22Rv1 (cell line): ENCODE measurements around the gene VCAN.

Experiments used
- H3K27ac ChIP-seq: fragments of 450-650 bp; 2 replicates; pipeline ENCODE4 v1.5.1; 2017
- CTCF ChIP-seq: fragments of 450-650 bp; IDR thresholded peaks from 2 replicates; pipeline ENCODE4 v1.5.1; 2017; ENCODE audit warnings: mild to moderate bottlenecking
- ZFX ChIP-seq: fragments of 450-650 bp; IDR thresholded peaks from 2 replicates; pipeline ENCODE4 v1.6.1; 2017; ENCODE audit warnings: antibody characterized with exemption, borderline replicate concordance

The VCAN gene

DNA sequence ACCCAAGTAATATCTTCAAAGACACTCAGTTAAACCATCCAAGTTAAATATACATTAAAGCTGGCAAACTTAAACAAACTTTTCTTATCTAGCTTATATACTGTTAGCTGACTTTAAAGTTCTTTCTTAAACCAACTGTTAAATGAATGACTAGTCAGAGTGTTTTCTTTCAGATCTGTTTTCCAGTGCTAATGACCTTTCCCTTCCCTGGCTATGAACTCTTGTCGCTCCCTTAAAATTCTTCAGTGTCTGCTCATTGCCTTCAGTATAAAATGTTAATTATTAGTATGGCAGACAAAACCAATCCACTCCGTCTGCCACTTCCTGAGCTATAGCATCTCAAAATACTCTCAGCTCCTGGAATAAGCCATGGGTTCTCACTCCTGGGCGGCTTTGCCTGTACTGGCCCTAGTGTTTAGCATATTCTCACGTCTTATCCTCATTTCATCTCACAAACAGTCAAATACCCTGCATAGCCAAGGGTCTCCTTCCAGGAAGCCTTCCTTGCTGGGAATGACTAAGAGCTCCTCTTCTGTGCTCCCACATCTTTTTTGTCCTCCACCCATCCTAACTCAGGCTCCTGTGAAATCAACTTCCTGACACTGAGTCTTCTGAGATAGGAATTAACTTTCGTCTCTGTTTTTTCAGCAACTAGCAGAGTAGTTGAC is 87.7 kb downstream of the VCAN start:
- TF ChIP-seq CTCF = no peak
- TF ChIP-seq ZFX = no peak
- H3K27ac ChIP-seq = no peak overlapping the region

- no peak overlapping the region for H3K27ac ChIP-seq
- TF ChIP-seq ZFX = no peak
- TF ChIP-seq CTCF = no peak
These were observed 90.6 kb downstream of the VCAN start for GRCh38 chr5:83562071-83562606.

DNA sequence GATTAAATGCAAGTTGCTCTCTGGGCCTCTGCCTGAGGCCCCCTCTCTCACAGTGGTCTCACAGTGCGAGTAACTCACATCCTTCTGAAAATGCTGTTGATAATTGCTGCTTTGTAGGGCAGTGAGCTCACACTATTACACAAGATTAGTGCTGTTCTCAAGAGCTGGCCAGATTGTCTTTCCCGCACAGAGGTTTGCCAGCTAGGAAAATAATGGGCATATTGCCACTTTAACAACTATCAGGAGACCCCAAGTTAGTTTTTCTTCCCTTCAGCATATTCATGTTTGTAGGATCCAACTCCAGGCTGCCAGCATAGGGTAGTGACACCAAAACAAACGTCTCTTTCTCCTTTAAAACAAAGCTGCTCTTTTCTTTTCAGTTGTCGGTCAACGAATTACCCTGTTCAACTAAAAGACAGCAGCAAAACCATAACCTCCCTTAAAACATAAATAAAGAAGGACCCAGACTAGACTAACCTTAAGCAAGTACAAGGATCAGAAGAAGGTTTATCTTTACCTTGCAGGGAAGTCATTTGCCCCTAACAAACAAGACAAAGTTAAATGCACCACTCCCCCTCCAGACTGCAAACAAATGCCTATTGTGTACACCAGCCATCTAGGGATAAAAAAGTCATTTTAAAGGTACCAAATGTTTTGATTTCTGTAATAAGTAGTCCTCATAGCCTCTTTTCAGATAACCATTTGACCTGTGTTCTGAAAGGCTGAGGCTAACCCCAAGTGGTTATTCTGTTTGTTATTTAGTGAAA is 91.4 kb downstream of the VCAN start:
- TF ChIP-seq CTCF (no peak), ZFX (no peak)
- H3K27ac ChIP-seq = peak overlapping the region; percentile 58

- H3K27ac ChIP-seq = peak overlapping the region; percentile 58
- no peak for TF ChIP-seq CTCF
- no peak for TF ChIP-seq ZFX
These were observed 92.1 kb downstream of the VCAN start for GRCh38 chr5:83563631-83564030.

GRCh38 chr5:83564069-83564749 is 92.7 kb downstream of the VCAN start:
- peak overlapping the region; percentile 58 for H3K27ac ChIP-seq
- TF ChIP-seq ZFX (no peak), CTCF (peak; percentile 79)

DNA sequence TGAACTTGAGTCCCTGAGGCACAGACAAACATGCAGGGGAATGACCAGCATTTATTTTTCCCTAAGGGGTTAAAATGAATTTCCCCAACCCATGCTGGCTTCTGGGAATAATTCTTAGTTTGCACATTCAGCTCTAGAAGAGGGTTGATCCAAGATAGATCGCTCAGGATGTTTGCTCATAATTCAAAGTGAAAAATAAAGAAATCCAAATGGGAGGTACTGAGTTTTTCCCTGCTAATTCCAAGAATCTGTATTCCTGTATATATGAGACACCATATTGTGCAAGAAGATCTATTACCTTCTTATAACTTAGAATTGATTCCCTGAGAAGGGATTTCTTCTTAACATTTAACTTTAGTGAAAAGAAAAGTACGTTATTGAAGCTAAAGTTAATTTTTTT is 96.2 kb downstream of the VCAN start:
- TF ChIP-seq ZFX (no peak), CTCF (no peak)
- H3K27ac ChIP-seq = no peak overlapping the region

- no peak overlapping the region for H3K27ac ChIP-seq
- no peak for TF ChIP-seq ZFX
- TF ChIP-seq CTCF = no peak
These were observed 96.6 kb downstream of the VCAN start for GRCh38 chr5:83568186-83568585.
